SK-N-MC (cell line): ENCODE measurements around the gene TSPAN7.

Experiments used
- DNase-seq: peaks from one replicate; pipeline ENCODE4 v3.0.0-alpha.2; 2011; ENCODE audit warnings: low read depth, low spot score
- H3K27ac ChIP-seq: fragments of 200-600 bp; sonication (generic); 2 replicates; pipeline ENCODE4 v1.5.1; 2016; ENCODE audit warnings: mixed run types
- H3K36me3 ChIP-seq: fragments of 200-600 bp; sonication (generic); 2 replicates; pipeline ENCODE4 v1.6.1; 2017; ENCODE audit warnings: antibody characterized with exemption, low read length, mixed read lengths; ENCODE audit not compliant: insufficient read depth
- H3K4me3 ChIP-seq: fragments of 200-600 bp; sonication (generic); 2 replicates; pipeline ENCODE4 v1.5.1; 2016
- H3K9ac ChIP-seq: fragments of 200-600 bp; sonication (generic); 2 replicates; pipeline ENCODE4 v1.8.0; 2017; ENCODE audit warnings: mixed run types, mixed read lengths; ENCODE audit not compliant: insufficient read length
- H3K9me3 ChIP-seq: fragments of 200-600 bp; sonication (generic); 2 replicates; pipeline ENCODE4 v1.6.1; 2017; ENCODE audit warnings: low read depth, mild to moderate bottlenecking, antibody characterized with exemption, low read length, moderate library complexity, mixed read lengths
- EZH2 ChIP-seq: fragments of 200-600 bp; sonication (generic); IDR thresholded peaks from one replicate; pipeline ENCODE4 v1.6.1; 2017; ENCODE audit warnings: antibody characterized with exemption
- FOXP2 ChIP-seq: optimal IDR thresholded peaks from 2 replicates; pipeline ENCODE3; 2011; ENCODE audit warnings: mild to moderate bottlenecking, moderate library complexity; ENCODE audit not compliant: insufficient read depth; ENCODE audit errors: extremely low read length, control extremely low read depth
- POLR2AphosphoS5 ChIP-seq: IDR thresholded peaks from 2 replicates; pipeline ENCODE4 v1.6.1; 2012; ENCODE audit warnings: mild to moderate bottlenecking, low read depth, low read length, borderline replicate concordance

TSPAN7 gene

GRCh38 chrX:38561126-38561868 lies at the start of gene TSPAN7:
TSS of gene TSPAN7 (plus strand) at chrX:38561542. CDS start at chrX:38561547, 5 bp downstream.
- no peak for DNase-seq
- Histone ChIP-seq H3K9ac (peak within 1 kb of the TSS; percentile 37), H3K9me3 (no peaks in the 10 kb centered on the region), H3K27ac (no peak within 1 kb of the TSS), H3K36me3 (no peaks in the 10 kb centered on the region), H3K4me3 (peak within 1 kb of the TSS; percentile 83)
- TF ChIP-seq EZH2 (no peak), FOXP2 (no peak), POLR2AphosphoS5 (peak; percentile 73; the same call in 1 of the 2 replicates)

GRCh38 chrX:38513112-38513742 lies 48.1 kb upstream of the TSPAN7 start:
- no peak for DNase-seq
- TF ChIP-seq FOXP2 (no peak), EZH2 (no peak), POLR2AphosphoS5 (no peak)
- H3K36me3 ChIP-seq = no peaks in the 10 kb centered on the region
- H3K9ac ChIP-seq = no peak overlapping the region
- H3K9me3 ChIP-seq = no peaks in the 10 kb centered on the region
- H3K27ac ChIP-seq = no peak overlapping the region
- H3K4me3 ChIP-seq = no peak overlapping the region

GRCh38 chrX:38514016-38514854 lies 47.1 kb upstream of the TSPAN7 start:
- TF ChIP-seq POLR2AphosphoS5 (no peak), EZH2 (no peak), FOXP2 (no peak)
- no peak for DNase-seq

GRCh38 chrX:38515291-38515690 lies 46.1 kb upstream of the TSPAN7 start:
- TF ChIP-seq FOXP2 (no peak), EZH2 (no peak), POLR2AphosphoS5 (no peak)
- Histone ChIP-seq H3K4me3 (no peak overlapping the region), H3K27ac (no peak overlapping the region), H3K36me3 (no peaks in the 10 kb centered on the region), H3K9ac (no peak overlapping the region), H3K9me3 (no peaks in the 10 kb centered on the region)
- no peak for DNase-seq

More at GRCh38 chrX:38514016-38514854, 47.1 kb upstream of the TSPAN7 start:
- no peaks in the 10 kb centered on the region for H3K36me3 ChIP-seq
- H3K9ac ChIP-seq = no peak overlapping the region
- no peak overlapping the region for H3K4me3 ChIP-seq
- no peaks in the 10 kb centered on the region for H3K9me3 ChIP-seq
- H3K27ac ChIP-seq = no peak overlapping the region

- no peak overlapping the region for H3K27ac ChIP-seq
- H3K9ac ChIP-seq = no peak overlapping the region
- no peaks in the 10 kb centered on the region for H3K36me3 ChIP-seq
- no peaks in the 10 kb centered on the region for H3K9me3 ChIP-seq
- DNase-seq = no peak
- TF ChIP-seq EZH2 (no peak), FOXP2 (no peak), POLR2AphosphoS5 (no peak)
- no peak overlapping the region for H3K4me3 ChIP-seq
Observed at GRCh38 chrX:38516196-38516774, 45.1 kb upstream of the TSPAN7 start.

GRCh38 chrX:38519651-38520050 lies 41.7 kb upstream of the TSPAN7 start:
- no peak for TF ChIP-seq POLR2AphosphoS5
- no peak for TF ChIP-seq FOXP2
- no peak for TF ChIP-seq EZH2

GRCh38 chrX:38538134-38538533 lies 23.2 kb upstream of the TSPAN7 start:
- Histone ChIP-seq H3K27ac (no peak overlapping the region), H3K9me3 (no peaks in the 10 kb centered on the region), H3K9ac (no peak overlapping the region), H3K36me3 (no peaks in the 10 kb centered on the region), H3K4me3 (no peak overlapping the region)
- TF ChIP-seq FOXP2 (no peak), EZH2 (no peak), POLR2AphosphoS5 (no peak)
- DNase-seq = no peak

More at GRCh38 chrX:38519651-38520050, 41.7 kb upstream of the TSPAN7 start:
- Histone ChIP-seq H3K4me3 (no peak overlapping the region), H3K9ac (no peak overlapping the region), H3K9me3 (no peaks in the 10 kb centered on the region), H3K36me3 (no peaks in the 10 kb centered on the region), H3K27ac (no peak overlapping the region)
- no peak for DNase-seq

- no peaks in the 10 kb centered on the region for H3K9me3 ChIP-seq
- H3K9ac ChIP-seq = no peak overlapping the region
- no peak overlapping the region for H3K4me3 ChIP-seq
- no peak for DNase-seq
- H3K27ac ChIP-seq = no peak overlapping the region
- no peaks in the 10 kb centered on the region for H3K36me3 ChIP-seq
- TF ChIP-seq FOXP2 (no peak), EZH2 (no peak), POLR2AphosphoS5 (no peak)
Observed at GRCh38 chrX:38539748-38540147, 21.6 kb upstream of the TSPAN7 start.
